ENCODE measurements around the gene C10orf90. TPM values are rescaled to one million over a fixed set of nuclear protein-coding genes. Genes with fewer than 3 reads are reported as not detected.

C10orf90 gene, protein sequence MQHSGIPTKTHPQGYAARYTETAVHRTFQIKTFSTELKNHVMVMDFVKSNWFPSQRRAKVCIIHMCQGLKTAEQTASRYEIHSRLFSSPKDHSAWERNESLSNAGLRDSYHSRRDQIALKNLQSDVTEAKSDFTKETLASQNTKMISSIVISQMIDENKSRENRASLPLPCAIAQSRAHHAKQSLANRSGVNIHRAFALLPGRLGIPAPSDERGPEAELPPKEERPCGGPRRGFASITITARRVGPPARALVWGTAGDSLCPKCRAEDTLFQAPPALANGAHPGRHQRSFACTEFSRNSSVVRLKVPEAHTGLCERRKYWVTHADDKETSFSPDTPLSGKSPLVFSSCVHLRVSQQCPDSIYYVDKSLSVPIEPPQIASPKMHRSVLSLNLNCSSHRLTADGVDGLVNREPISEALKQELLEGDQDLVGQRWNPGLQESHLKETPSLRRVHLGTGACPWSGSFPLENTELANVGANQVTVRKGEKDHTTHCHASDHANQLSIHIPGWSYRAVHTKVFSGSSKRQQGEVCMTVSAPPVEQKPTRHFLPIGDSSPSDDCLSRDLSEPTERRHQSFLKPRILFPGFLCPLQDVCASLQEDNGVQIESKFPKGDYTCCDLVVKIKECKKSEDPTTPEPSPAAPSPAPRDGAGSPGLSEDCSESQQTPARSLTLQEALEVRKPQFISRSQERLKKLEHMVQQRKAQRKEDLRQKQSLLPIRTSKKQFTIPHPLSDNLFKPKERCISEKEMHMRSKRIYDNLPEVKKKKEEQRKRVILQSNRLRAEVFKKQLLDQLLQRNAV
- total RNA-seq (ENCODE audit: low replicate concordance) = 0.23 TPM in 1 of 2 replicates, not detected in the other

DNA sequence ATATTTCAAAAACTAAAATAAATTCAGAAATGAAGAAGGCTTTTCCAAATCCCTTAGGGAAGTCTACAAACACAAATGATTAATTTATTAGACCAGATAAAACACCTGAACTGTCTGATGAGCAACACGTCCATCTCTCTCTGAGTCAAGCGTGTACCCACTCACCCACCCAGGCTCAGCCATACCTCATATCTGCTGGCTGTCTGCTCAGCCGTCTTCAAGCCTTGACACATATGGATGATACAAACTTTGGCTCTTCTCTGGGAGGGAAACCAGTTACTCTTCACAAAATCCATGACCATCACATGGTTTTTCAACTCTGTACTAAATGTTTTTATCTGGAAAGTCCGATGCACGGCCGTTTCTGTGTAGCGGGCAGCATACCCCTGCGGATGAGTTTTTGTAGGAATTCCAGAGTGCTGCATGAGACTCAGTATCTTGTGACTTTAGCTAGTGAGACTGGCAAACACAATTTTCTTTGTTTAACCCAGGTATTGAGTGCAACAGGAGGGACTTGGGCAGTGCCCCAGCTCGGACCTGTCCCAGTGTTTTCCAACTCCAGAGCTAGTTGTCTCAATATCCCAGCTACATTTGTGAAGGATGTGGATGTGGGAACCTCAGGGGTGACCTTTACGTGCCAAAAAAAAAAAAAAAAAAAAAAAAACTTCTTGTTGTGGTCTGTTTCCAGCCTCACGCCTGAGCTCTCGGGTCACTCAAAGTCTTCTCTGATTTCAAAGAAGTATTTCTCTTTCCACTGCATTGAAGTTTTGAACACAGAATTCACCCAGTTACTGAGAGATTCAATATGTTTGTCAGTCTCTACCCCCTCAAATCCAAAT lies at the start of gene C10orf90:
Gene C10orf90, minus strand, starts transcription at position 638 of the 839 bp plus-strand sequence. Its CDS starts 213 bp downstream, at position 425.

DNA sequence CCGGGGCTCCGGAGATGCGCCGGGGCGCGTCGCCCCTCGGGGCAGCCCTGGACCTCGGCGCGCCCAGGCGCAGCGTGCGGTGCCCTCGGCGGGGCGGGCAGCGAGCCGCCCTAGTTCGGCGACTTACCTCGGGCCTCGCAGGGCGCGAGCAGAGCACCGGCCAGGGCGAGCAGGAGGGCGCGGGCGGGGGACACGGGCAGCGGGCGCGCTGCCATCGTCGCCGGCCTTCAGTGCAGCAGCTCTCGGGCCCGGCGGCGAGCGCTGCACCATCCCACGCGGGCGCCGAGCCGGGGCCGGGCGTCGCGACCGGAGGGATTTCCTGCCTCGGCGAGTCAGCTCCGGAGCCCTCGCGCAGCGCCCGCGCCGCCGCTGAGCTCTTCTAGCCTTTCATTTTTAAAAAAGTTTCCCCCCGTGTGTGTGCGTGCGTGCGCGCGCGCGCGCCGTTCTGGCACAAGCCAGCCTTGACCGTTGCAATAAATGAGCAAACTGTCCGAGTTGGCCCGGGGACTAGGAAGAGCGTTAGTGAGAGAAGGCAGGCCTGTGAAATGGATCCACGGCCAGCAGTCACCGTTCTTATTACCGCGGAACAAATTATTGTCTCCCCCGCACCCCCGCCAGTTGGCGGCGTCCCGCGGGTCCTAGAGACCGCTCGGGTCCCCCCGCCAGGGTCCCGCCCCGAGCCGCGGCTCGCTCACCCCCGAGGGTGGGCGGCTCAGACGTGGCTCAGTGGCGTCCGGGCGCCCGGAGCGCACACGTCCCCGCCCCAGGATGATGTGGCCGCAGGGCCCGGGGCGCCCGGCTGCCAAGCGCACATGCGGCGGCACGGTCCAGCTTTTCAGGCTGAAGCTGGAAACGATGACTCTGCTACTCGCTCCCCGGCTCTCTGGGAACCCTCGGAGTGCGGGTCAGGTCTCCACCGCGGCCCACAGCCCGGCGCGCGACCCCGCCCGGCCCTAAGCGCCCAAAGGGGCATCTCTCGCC lies 282.3 kb downstream of the C10orf90 start, which contains the start of gene ADAM12:
Gene ADAM12, minus strand, starts transcription at position 547 of the 981 bp plus-strand sequence. Its CDS starts 332 bp downstream, at position 215.

Other genes starting within 250 kb of the C10orf90 start
- 76.4 and 100 TPM in 2 replicates for gene DOCK1, start 234.7 kb upstream of the C10orf90 start, total RNA-seq (ENCODE audit: low replicate concordance)